Activated T-cell treated with anti-CD3 and anti-CD28 coated beads, Interleukin-2, amount 50 U/mL, for 1 hour (primary cell): Measurements from ENCODE around the gene AKAP11.
A peak's percentile ranks its signal among the peaks of the same experiment; 100 is the strongest.
"Not testable (repeated sequence)": the region's sequence is repeated elsewhere in the genome, so short reads cannot be mapped to it uniquely, and the experiment has no call there.

Experiments used
- DNase-seq: peaks from one replicate; pipeline ENCODE4 v3.0.0-alpha.2; 2020

The AKAP11 gene, protein sequence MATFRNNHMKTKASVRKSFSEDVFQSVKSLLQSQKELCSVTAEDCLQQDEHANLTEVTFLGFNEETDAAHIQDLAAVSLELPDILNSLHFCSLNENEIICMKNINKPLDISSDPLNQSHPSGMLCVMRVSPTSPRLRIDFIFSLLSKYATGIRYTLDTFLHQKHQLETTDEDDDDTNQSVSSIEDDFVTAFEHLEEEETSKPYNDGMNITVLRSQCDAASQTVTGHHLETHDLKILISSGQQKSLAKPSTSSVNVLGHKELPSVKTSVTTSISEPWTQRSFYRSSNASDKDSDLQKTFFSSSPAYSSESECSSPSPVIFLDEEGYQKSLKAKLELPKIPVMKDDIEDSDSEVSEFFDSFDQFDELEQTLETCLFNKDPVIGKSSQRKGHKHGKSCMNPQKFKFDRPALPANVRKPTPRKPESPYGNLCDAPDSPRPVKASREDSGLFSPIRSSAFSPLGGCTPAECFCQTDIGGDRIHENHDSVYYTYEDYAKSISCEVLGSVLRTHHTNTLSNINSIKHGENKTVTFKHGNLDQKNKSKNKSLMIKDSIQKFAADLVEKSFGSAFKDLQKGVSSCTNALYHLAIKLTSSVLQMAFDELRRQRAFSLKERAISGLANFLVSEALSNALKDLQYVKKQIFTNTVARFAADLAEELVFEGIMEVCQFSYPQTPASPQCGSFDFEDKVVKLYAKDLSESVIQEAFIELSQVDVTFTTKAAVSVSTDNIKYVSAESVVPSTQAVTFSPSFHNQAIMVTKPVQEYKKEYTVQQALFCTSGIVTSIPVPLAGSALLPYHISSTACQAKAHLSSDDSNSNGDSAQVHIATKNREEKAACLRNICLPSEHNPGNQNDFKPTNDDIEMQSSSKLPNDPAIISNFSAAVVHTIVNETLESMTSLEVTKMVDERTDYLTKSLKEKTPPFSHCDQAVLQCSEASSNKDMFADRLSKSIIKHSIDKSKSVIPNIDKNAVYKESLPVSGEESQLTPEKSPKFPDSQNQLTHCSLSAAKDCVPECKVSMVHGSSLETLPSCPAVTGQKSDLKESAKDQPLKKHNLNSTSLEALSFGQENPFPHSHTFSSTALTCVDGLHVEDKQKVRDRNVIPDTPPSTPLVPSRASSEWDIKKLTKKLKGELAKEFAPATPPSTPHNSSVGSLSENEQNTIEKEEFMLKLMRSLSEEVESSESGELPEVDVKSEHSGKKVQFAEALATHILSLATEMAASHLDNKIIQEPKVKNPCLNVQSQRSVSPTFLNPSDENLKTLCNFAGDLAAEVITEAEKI (N-terminal part only)

GRCh38 chr13:42272115-42272803 is at the start of gene AKAP11:
AKAP11 (plus strand) TSS chr13:42272152; CDS start chr13:42286349, 14,197 bp downstream.
- DNase-seq: no peak

- no peak for DNase-seq
These were observed 48.3 kb upstream of the AKAP11 start for GRCh38 chr13:42223681-42224080.

- DNase-seq: no peak
These were observed 46.9 kb upstream of the AKAP11 start for GRCh38 chr13:42225051-42225450.

DNA sequence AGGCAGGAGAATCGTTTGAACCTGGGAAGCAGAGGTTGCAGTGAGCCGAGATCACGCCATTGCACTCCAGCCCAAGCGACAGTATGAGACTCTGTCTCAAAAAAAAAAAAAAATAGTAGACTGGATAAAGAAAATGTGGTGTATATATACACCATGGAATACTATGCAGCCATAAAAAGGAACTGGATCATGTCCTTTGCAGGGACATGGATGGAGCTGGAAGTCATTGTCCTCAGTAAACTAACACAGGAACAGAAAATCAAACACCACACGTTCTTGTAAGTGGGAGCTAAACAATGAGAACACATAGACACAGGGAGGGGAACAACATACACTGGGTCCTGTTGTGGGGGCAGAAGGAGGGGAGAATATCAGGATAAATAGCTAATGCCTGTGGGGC is 45.2 kb upstream of the AKAP11 start:
- not testable (repeated sequence) for DNase-seq

DNA sequence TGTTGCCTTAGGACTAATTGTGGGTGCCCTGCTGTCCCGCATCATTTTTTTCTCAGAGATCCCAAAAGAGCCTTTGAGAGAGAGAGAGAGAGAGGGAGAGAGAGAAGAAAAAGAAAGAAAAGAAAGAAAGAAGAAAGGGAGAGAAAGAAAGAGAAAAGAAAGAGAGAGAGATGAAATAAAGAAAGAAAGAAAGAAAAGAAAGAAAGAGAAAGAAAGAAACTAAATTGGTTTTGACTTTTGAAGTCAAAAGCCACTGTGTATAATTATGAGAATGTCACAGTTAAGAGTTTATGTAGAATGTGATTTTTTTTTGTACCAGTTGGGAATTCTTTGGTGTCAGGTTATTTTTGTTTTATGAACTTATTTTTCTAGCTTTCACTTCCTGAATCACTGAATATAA is 43.4 kb upstream of the AKAP11 start:
- DNase-seq: no peak

GRCh38 chr13:42229287-42229686 is 42.7 kb upstream of the AKAP11 start:
- no peak for DNase-seq

- DNase-seq: no peak
These were observed 39.3 kb upstream of the AKAP11 start for GRCh38 chr13:42232671-42233070.

- no peak for DNase-seq
These were observed 38.2 kb upstream of the AKAP11 start for GRCh38 chr13:42233726-42234125.

- DNase-seq: no peak
These were observed 32.8 kb upstream of the AKAP11 start for GRCh38 chr13:42239161-42239560.

DNA sequence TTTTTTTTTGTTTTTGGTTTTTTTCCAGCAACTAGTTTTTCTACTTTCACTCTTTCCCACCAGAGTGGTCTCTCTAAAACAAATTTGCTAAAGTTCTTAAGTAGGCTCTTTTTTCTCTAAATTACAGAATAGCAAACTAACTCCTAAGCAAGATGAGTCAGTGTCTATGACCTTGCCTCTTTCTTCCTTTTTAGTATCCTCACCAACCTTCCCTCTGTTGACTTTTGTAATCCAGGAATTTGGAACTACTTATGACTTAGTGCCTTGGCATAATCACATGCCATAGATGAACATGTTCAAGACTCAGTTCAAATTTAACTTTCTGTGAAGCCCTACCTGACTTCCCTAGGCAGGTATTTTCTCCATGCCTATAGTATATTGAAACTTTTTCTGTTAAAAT is 32.3 kb upstream of the AKAP11 start:
- no peak for DNase-seq

- DNase-seq: no peak
These were observed 25.4 kb upstream of the AKAP11 start for GRCh38 chr13:42246541-42246940.

GRCh38 chr13:42247883-42248282 is 24.1 kb upstream of the AKAP11 start:
- no peak for DNase-seq

GRCh38 chr13:42255886-42256285 is 16.1 kb upstream of the AKAP11 start:
- DNase-seq: no peak

- no peak for DNase-seq
These were observed 13.2 kb upstream of the AKAP11 start for GRCh38 chr13:42258747-42259146.

- no peak for DNase-seq
These were observed 12.4 kb upstream of the AKAP11 start for GRCh38 chr13:42259515-42259914.

GRCh38 chr13:42260903-42261654 is 10.9 kb upstream of the AKAP11 start:
- DNase-seq: no peak

GRCh38 chr13:42266473-42266872 is 5.5 kb upstream of the AKAP11 start:
- DNase-seq: no peak

GRCh38 chr13:42270160-42270856 is 1.6 kb upstream of the AKAP11 start:
- no peak for DNase-seq

DNA sequence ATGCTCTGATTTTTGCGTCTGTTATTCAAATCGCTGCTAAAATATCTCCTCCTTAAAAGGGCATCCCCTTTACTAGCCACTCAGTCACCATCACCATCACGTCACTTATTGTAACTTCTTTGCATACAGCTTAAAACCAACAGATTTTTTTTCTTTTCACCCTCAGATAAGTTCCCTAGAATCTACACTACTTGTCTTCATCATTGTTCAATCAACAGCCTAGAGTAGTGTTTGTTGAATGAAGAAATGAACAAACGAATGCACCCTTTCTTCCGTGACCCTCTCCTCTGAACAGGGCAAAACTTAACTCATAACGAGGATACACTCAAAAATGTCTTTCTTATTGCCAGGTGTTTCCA is 1.1 kb upstream of the AKAP11 start:
- no peak for DNase-seq

GRCh38 chr13:42271337-42272114 is 426 bp upstream of the AKAP11 start:
- peak; percentile 92 for DNase-seq
